ENCODE data around the gene AAMP.

Gene AAMP

DNA sequence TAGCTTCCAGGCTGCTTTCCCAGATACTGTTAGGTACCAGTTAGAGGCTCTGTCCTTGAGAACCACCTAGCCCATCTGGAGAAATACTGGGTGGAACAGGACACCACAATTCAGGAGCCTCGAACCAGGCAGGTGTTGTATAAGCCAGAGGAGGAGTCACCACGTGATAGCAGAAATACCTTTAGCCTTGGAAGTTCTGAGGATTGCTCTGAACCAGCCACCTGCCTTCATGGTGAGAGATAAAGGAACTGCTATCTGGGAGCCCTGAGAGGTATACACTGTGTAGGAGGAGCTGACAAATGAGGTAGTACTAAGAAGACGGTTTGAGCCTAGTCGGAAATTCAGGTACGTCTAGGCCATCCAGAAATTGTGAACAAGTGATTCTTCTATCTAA, 16.7 kb downstream of the AAMP start:
- Histone ChIP-seq H4K20me1 (ENCODE audit: insufficient read depth) (no peaks in the 10 kb centered on the region), H3K4me3 (IDR thresholded peaks at IDR 0.05; ENCODE audit: insufficient read depth, low read depth, low read length) (no peak overlapping the region), H3K36me3 (ENCODE audit: insufficient read depth) (peaks cover 21% of the 10 kb centered on the region; the same call in 1 of the 2 replicates), H3K27me3 (ENCODE audit: insufficient read depth, low read depth) (no peaks in the 10 kb centered on the region), H3K79me2 (ENCODE audit: insufficient read depth, low read depth) (no peaks in the 10 kb centered on the region), H3K27ac (no peak overlapping the region), H2AFZ (ENCODE audit: low read depth) (no peak overlapping the region), H3K9ac (no peak overlapping the region), H3K4me1 (ENCODE audit: low read depth, poor library complexity, severe bottlenecking) (peaks cover 17% of the 10 kb centered on the region), H3K4me2 (no peak overlapping the region)
- TF ChIP-seq, protein P1, sequence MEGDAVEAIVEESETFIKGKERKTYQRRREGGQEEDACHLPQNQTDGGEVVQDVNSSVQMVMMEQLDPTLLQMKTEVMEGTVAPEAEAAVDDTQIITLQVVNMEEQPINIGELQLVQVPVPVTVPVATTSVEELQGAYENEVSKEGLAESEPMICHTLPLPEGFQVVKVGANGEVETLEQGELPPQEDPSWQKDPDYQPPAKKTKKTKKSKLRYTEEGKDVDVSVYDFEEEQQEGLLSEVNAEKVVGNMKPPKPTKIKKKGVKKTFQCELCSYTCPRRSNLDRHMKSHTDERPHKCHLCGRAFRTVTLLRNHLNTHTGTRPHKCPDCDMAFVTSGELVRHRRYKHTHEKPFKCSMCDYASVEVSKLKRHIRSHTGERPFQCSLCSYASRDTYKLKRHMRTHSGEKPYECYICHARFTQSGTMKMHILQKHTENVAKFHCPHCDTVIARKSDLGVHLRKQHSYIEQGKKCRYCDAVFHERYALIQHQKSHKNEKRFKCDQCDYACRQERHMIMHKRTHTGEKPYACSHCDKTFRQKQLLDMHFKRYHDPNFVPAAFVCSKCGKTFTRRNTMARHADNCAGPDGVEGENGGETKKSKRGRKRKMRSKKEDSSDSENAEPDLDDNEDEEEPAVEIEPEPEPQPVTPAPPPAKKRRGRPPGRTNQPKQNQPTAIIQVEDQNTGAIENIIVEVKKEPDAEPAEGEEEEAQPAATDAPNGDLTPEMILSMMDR (conservative IDR thresholded peaks at IDR 0.05; ENCODE audit: low read depth, low read length): no peak

DNA sequence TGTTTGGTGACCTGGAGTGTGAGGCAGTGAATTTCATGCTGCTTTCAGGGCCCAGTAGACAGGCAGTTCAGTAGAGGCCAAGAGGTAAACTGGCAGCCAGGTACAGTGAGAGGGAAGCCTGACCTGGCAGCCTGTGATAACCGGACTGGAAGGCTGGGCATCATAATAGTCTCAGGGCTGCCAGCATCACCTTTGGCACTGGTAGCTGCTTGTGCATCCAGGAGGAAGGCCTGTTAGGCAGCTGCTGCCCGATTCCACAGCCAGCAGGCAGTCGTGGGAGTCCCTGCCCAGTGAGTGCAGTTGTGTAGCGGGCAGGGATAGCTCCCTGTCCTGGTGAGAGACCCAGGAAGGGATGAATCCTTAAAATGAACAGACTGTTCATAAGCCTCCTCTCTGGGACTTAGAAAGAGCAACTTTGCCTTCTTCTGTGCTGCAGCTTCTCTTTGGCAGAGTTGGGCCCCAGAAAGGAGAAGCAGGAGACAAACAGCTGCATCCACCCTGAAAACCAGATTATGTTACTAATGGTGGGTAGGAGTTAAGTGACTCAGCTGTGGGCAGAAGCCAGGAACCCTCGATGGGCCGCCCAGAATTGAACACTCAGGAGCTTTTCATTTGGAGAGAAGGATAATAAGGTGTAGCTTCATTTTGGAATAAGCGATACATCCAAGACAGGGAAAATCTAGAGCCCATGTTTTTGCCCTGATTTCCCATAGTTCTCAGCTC, 17.3 kb downstream of the AAMP start:
- Histone ChIP-seq H3K27me3 (ENCODE audit: insufficient read depth, low read depth) (no peaks in the 10 kb centered on the region), H3K4me1 (ENCODE audit: low read depth, poor library complexity, severe bottlenecking) (peaks cover 12% of the 10 kb centered on the region), H3K9ac (no peak overlapping the region), H3K4me3 (IDR thresholded peaks at IDR 0.05; ENCODE audit: insufficient read depth, low read depth, low read length) (no peak overlapping the region), H2AFZ (ENCODE audit: low read depth) (no peak overlapping the region), H3K4me2 (no peak overlapping the region), H4K20me1 (ENCODE audit: insufficient read depth) (no peaks in the 10 kb centered on the region), H3K79me2 (ENCODE audit: insufficient read depth, low read depth) (no peaks in the 10 kb centered on the region), H3K36me3 (ENCODE audit: insufficient read depth) (peaks cover 21% of the 10 kb centered on the region; the same call in 1 of the 2 replicates), H3K27ac (no peak overlapping the region)
- TF ChIP-seq, protein P1 (conservative IDR thresholded peaks at IDR 0.05; ENCODE audit: low read depth, low read length): no peak

DNA sequence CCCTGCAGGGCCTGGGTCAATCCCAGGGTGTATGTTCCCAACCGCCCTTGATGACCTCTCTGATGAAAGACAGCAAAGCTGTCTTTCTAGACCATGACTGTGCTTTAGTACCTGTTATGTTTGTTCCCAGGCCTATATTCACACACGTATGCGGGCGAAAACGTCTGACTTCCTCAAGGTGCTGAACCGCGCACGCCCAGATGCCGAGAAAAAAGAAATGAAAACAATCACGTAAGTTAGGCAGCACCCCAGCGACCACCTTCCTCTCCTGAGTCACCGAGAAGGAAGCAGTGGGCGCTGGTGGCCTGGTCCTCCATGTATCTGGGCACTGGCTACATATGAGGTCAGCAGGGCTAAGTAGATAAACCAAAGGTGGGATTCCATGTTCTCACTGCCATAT, 20.2 kb downstream of the AAMP start:
- Histone ChIP-seq H3K27ac (no peak overlapping the region), H4K20me1 (ENCODE audit: insufficient read depth) (no peaks in the 10 kb centered on the region), H3K4me1 (ENCODE audit: low read depth, poor library complexity, severe bottlenecking) (no peaks in the 10 kb centered on the region), H3K4me3 (IDR thresholded peaks at IDR 0.05; ENCODE audit: insufficient read depth, low read depth, low read length) (no peak overlapping the region), H3K79me2 (ENCODE audit: insufficient read depth, low read depth) (no peaks in the 10 kb centered on the region), H3K36me3 (ENCODE audit: insufficient read depth) (peaks cover 26% of the 10 kb centered on the region; the same call in 1 of the 2 replicates), H2AFZ (ENCODE audit: low read depth) (no peak overlapping the region), H3K27me3 (ENCODE audit: insufficient read depth, low read depth) (no peaks in the 10 kb centered on the region), H3K4me2 (no peak overlapping the region), H3K9ac (no peak overlapping the region)
- TF ChIP-seq, protein P1 (conservative IDR thresholded peaks at IDR 0.05; ENCODE audit: low read depth, low read length): no peak

DNA sequence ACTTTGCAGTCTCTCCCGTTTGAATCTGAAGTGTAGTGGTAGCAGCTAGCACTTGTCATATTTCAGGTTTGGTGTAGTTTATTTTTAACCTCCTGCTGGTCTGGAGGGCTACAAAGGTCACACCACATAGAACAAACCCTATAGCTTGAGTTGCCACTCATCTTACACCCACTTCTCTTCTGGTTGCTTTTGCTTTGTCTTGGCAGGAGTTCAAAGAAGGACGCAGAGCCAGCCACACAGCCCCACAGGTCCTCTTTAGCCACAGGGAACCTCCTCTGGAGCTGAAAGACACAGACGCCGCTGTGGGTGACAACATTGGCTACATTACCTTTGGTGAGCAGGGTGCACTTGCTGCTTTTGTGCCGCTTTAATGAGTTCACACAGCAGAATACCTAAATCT, 24.7 kb downstream of the AAMP start:
- Histone ChIP-seq H3K9ac (no peak overlapping the region), H3K27me3 (ENCODE audit: insufficient read depth, low read depth) (no peaks in the 10 kb centered on the region), H3K36me3 (ENCODE audit: insufficient read depth) (peaks cover 13% of the 10 kb centered on the region; the same call in 1 of the 2 replicates), H3K4me1 (ENCODE audit: low read depth, poor library complexity, severe bottlenecking) (no peaks in the 10 kb centered on the region), H3K4me3 (IDR thresholded peaks at IDR 0.05; ENCODE audit: insufficient read depth, low read depth, low read length) (no peak overlapping the region), H2AFZ (ENCODE audit: low read depth) (no peak overlapping the region), H3K27ac (no peak overlapping the region), H3K4me2 (no peak overlapping the region), H3K79me2 (ENCODE audit: insufficient read depth, low read depth) (no peaks in the 10 kb centered on the region), H4K20me1 (ENCODE audit: insufficient read depth) (no peaks in the 10 kb centered on the region)
- TF ChIP-seq, protein P1 (conservative IDR thresholded peaks at IDR 0.05; ENCODE audit: low read depth, low read length): no peak
